ENCODE data around the gene SERPINA12.
A peak's percentile ranks its signal among the peaks of the same experiment; 100 is the strongest.

SERPINA12 gene

DNA sequence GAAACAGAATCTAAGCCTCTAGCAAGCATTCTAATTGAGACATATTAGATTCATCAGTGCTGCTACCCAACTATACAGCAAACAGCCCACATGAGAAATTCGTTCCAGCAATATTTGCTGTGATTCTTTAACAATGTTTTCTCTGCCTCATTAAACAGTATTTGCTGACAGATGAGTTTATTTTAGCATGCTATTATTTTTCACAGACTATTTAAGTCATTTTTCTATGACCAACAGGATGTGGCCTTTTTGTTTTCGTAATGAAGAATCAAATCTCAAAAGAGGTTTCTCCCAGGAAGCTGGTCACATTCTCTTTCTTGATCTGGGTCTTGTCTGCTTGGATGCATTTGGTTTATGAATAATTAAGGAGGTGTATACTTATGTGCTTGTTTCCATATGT, 23.2 kb upstream of the SERPINA12 start:
- Histone ChIP-seq H3K27me3 (peaks cover 0 to 6% of the 10 kb centered on the region in 2 donors), H3K4me3 (no peak overlapping the region), H3K9me3 (no peaks in the 10 kb centered on the region), H3K27ac (no peak overlapping the region), H3K36me3 (no peaks in the 10 kb centered on the region), H3K4me1 (no peaks in the 10 kb centered on the region)
- DNase-seq = no peak
- TF ChIP-seq, protein P1, sequence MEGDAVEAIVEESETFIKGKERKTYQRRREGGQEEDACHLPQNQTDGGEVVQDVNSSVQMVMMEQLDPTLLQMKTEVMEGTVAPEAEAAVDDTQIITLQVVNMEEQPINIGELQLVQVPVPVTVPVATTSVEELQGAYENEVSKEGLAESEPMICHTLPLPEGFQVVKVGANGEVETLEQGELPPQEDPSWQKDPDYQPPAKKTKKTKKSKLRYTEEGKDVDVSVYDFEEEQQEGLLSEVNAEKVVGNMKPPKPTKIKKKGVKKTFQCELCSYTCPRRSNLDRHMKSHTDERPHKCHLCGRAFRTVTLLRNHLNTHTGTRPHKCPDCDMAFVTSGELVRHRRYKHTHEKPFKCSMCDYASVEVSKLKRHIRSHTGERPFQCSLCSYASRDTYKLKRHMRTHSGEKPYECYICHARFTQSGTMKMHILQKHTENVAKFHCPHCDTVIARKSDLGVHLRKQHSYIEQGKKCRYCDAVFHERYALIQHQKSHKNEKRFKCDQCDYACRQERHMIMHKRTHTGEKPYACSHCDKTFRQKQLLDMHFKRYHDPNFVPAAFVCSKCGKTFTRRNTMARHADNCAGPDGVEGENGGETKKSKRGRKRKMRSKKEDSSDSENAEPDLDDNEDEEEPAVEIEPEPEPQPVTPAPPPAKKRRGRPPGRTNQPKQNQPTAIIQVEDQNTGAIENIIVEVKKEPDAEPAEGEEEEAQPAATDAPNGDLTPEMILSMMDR (IDR thresholded peaks at IDR 0.05) = no peak
- intact Hi-C loops (cut with DNase I; ENCODE audit: low total_unique reads) = no loop called here

DNA sequence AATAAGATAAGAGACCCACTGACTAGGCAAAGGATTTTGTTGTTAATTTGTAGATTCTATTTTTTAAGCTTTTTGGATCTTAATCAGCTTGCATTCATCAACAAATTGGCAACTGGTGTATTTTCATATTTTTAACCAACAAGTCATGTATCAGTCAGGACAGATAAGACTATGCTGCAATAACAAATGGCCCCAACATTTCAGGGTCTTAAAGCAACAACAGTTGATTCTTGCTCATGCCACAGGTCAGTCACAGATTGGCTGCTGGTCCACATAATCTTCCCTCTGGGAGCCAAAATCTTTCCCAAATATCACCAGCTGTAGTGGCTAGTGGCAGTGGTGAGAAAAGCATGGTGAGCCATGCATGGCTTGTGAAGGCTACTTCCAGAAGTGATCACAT, 21.9 kb upstream of the SERPINA12 start:
- Histone ChIP-seq H3K4me1 (no peaks in the 10 kb centered on the region), H3K4me3 (no peak overlapping the region), H3K9me3 (no peaks in the 10 kb centered on the region), H3K36me3 (no peaks in the 10 kb centered on the region), H3K27ac (no peak overlapping the region), H3K27me3 (peaks cover 0 to 8% of the 10 kb centered on the region in 2 donors)
- intact Hi-C loops (cut with DNase I; ENCODE audit: low total_unique reads) = no loop called here
- TF ChIP-seq, protein P1 (IDR thresholded peaks at IDR 0.05) = no peak
- DNase-seq = no peak

DNA sequence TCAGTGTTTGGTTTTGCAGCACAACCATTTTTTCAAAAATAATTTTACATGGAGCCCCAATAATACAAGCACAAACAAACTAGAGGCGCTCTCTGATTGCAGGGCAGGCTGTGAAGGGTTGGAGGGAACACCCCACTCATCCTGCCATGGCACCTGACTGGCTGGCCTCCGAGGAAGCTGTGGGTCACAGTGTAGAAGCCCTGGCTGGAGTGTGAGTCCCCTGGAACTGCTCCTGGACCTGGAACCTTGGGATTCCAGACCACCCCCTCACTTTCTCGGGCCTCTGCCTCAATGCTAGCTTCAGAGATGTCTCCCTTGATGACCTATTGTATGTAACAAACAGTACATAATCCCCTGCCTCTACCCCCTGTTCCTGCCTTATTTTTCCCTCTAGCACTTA, 14.8 kb upstream of the SERPINA12 start:
- H3K27me3 ChIP-seq = peaks cover 0 to 2% of the 10 kb centered on the region in 2 donors
- intact Hi-C loops (cut with DNase I; ENCODE audit: low total_unique reads) = no loop called here
- no peak overlapping the region for H3K27ac ChIP-seq
- TF ChIP-seq, protein P1 (IDR thresholded peaks at IDR 0.05) = no peak
- no peaks in the 10 kb centered on the region for H3K36me3 ChIP-seq
- no peaks in the 10 kb centered on the region for H3K9me3 ChIP-seq
- H3K4me1 ChIP-seq = no peaks in the 10 kb centered on the region
- DNase-seq = no peak
- no peak overlapping the region for H3K4me3 ChIP-seq

DNA sequence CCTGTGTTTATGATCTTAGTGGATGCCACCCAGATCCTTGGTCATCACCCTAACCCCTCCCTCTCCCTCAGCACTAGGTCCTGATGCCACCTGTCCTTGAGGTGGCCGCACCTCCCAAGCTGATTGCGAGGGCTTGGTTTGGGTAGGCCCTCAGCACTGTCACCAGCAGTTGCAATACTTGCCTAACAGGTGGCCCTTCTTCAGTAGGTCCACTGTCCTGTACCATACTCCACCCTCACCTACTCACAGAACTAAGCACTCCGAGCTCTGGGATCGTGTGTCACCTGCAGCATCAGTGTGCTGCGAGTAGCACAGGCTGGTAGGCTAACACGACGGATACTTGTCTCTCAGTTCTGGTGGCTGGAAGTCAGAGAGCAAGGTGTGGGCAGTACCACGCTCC, 14.0 kb upstream of the SERPINA12 start:
- intact Hi-C loops (cut with DNase I; ENCODE audit: low total_unique reads) = no loop called here

DNA sequence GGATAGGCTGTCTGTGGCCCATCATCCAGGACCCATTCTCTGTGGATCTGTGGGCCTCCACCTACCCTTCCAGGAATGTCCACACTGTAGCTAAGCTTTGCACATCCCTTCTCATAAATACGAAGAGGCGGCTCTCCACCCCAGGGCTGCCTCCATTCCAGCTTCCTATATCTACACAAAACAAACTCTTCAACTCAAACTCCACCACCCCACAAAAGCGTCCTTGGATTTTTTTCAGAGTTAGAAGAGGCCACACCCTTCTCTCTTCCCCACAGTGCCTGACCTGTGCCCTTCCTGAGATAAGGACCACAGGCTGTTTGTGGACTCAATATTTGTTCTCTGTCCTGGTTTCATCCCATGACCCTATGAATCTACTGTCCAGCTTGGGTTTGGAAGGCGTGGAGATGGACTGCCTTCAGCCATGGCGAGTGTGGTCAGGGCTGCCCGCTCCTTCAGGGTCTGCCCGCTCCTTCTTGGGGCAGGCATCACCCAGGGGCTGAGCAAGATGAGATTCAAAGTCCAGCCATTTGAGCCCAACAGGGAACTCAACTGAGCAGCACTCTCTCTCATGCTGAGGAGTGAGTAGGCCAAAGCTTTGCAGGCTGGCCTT, 13.0 kb upstream of the SERPINA12 start:
- no peaks in the 10 kb centered on the region for H3K9me3 ChIP-seq
- TF ChIP-seq, protein P1 (IDR thresholded peaks at IDR 0.05) = no peak
- H3K36me3 ChIP-seq = no peaks in the 10 kb centered on the region
- intact Hi-C loops (cut with DNase I; ENCODE audit: low total_unique reads) = no loop called here
- H3K4me3 ChIP-seq = no peak overlapping the region
- H3K27ac ChIP-seq = no peak overlapping the region
- H3K4me1 ChIP-seq = peaks cover 0 to 6% (median 0%) of the 10 kb centered on the region in 4 donors
- H3K27me3 ChIP-seq = peaks cover 0 to 2% of the 10 kb centered on the region in 2 donors
- peak in 1 of 2 donors; percentile 27 for DNase-seq

More for the DNA sequence above, 14.0 kb upstream of the SERPINA12 start:
- H3K27me3 ChIP-seq = peaks cover 0 to 2% of the 10 kb centered on the region in 2 donors
- peak in 1 of 2 donors; percentile 13 for DNase-seq
- no peak overlapping the region for H3K4me3 ChIP-seq
- H3K36me3 ChIP-seq = no peaks in the 10 kb centered on the region
- no peak overlapping the region for H3K27ac ChIP-seq
- TF ChIP-seq, protein P1 (IDR thresholded peaks at IDR 0.05) = no peak
- no peaks in the 10 kb centered on the region for H3K4me1 ChIP-seq
- no peaks in the 10 kb centered on the region for H3K9me3 ChIP-seq

Data from tibial artery (tissue), 4 donors.